CD14-positive monocyte (primary cell): ENCODE results near the gene CD247. TPM values are rescaled to one million over a fixed set of nuclear protein-coding genes. Genes with fewer than 3 reads are reported as not detected.
"Not testable (repeated sequence)": the region's sequence is repeated elsewhere in the genome, so short reads cannot be mapped to it uniquely, and the experiment has no call there.

Experiments used
- DNase-seq, 3 donors: peaks; one replicate each; pipeline ENCODE4 v3.0.0-alpha.2; 2011 to 2022
- H2AFZ ChIP-seq: 2 replicates; pipeline ENCODE4 v1.6.0; 2012; ENCODE audit warnings: mild to moderate bottlenecking, low read depth, low read length, inconsistent platforms; ENCODE audit not compliant: insufficient read depth, poor library complexity, severe bottlenecking
- H3K27ac ChIP-seq, 2 donors: 1 replicate in 1 of 2; 2 replicates in 1 of 2; pipeline ENCODE4 v1.5.1; 2012 to 2013; ENCODE audit warnings: low read length in 2 of 2, control low read depth in 1 of 2, inconsistent platforms in 1 of 2, low read depth in 1 of 2, mild to moderate bottlenecking in 1 of 2
- H3K27me3 ChIP-seq, 2 donors: one replicate each; pipeline versions ENCODE4 v1.6.0 to v1.6.1; 2011 to 2013; ENCODE audit warnings: low read length in 2 of 2; ENCODE audit not compliant: control insufficient read depth in 2 of 2, insufficient read depth in 2 of 2
- H3K36me3 ChIP-seq, 2 donors: replicated peaks in 1 of 2; 1 replicate in 1 of 2; 2 replicates in 1 of 2; pipeline versions ENCODE4 v1.5.1 to v1.6.1; 2012 to 2013; ENCODE audit warnings: low read length in 2 of 2, control low read depth in 1 of 2, inconsistent platforms in 1 of 2, mild to moderate bottlenecking in 1 of 2; ENCODE audit not compliant: insufficient read depth in 2 of 2, control insufficient read depth in 1 of 2
- H3K4me1 ChIP-seq, 2 donors: 1 replicate in 1 of 2; 2 replicates in 1 of 2; pipeline versions ENCODE4 v1.5.1 to v1.6.1; 2012 to 2013; ENCODE audit warnings: low read length in 2 of 2, control low read depth in 1 of 2, inconsistent platforms in 1 of 2, mild to moderate bottlenecking in 1 of 2, moderate library complexity in 1 of 2; ENCODE audit not compliant: insufficient read depth in 2 of 2, control insufficient read depth in 1 of 2
- H3K4me2 ChIP-seq: replicated peaks from 2 replicates; pipeline ENCODE3; 2012; ENCODE audit warnings: low read length, moderate library complexity, mild to moderate bottlenecking; ENCODE audit not compliant: poor library complexity, severe bottlenecking; ENCODE audit errors: extremely low read depth
- H3K4me3 ChIP-seq, 3 experiments: fragments of 200-600 bp in 1 of 3; sonication (generic) in 1 of 3; replicated peaks in 1 of 3; 1 replicate in 2 of 3; 2 replicates in 1 of 3; pipeline ENCODE4 v1.5.1; 2011 to 2013; ENCODE audit warnings: low read length in 3 of 3, mild to moderate bottlenecking in 3 of 3, control low read depth in 2 of 3, low read depth in 2 of 3, inconsistent platforms in 1 of 3, moderate library complexity in 1 of 3
- H3K79me2 ChIP-seq: 2 replicates; pipeline ENCODE4 v1.6.0; 2012; ENCODE audit warnings: mild to moderate bottlenecking, control low read depth, inconsistent platforms, low read length, moderate library complexity; ENCODE audit not compliant: insufficient read depth
- H3K9ac ChIP-seq: 2 replicates; pipeline ENCODE4 v1.6.0; 2017; ENCODE audit warnings: low read length, mild to moderate bottlenecking; ENCODE audit not compliant: insufficient read depth, poor library complexity, severe bottlenecking
- H3K9me3 ChIP-seq, 2 donors: replicated peaks in 1 of 2; 1 replicate in 1 of 2; 2 replicates in 1 of 2; pipeline versions ENCODE4 v1.5.1 to v1.6.1; 2012 to 2013; ENCODE audit warnings: low read length in 2 of 2, control low read depth in 1 of 2; ENCODE audit not compliant: control insufficient read depth in 1 of 2, insufficient read depth in 1 of 2
- H4K20me1 ChIP-seq: 2 replicates; pipeline ENCODE4 v1.6.0; 2012; ENCODE audit warnings: mild to moderate bottlenecking, low read length, control low read depth, moderate library complexity; ENCODE audit not compliant: insufficient read depth
- H3K27ac Mint-ChIP-seq, 7 donors: one replicate each; pipeline ENCODE4 v1.8.0; 2020; ENCODE audit warnings: mild to moderate bottlenecking in 7 of 7, mixed read lengths in 7 of 7, moderate library complexity in 6 of 7, inconsistent platforms in 2 of 7
- H3K27me3 Mint-ChIP-seq, 3 donors: one replicate each; pipeline ENCODE4 v1.8.0; 2021 to 2022; ENCODE audit warnings: low read depth in 3 of 3, mild to moderate bottlenecking in 3 of 3, mixed read lengths in 3 of 3, moderate library complexity in 3 of 3, inconsistent platforms in 1 of 3
- H3K36me3 Mint-ChIP-seq, 2 donors: one replicate each; pipeline ENCODE4 v1.8.0; 2020; ENCODE audit warnings: mixed read lengths in 2 of 2, inconsistent platforms in 1 of 2, mild to moderate bottlenecking in 1 of 2
- H3K4me1 Mint-ChIP-seq: one replicate; pipeline ENCODE4 v1.8.0; 2020; ENCODE audit warnings: mild to moderate bottlenecking, mixed read lengths
- H3K4me3 Mint-ChIP-seq, 2 donors: one replicate each; pipeline ENCODE4 v1.8.0; 2020; ENCODE audit warnings: mild to moderate bottlenecking in 2 of 2, mixed read lengths in 2 of 2, moderate library complexity in 1 of 2
- H3K9me3 Mint-ChIP-seq, 7 donors: one replicate each; pipeline ENCODE4 v1.8.0; 2020 to 2022; ENCODE audit warnings: mixed read lengths in 7 of 7, mild to moderate bottlenecking in 6 of 7, moderate library complexity in 6 of 7, inconsistent platforms in 2 of 7
- CTCF ChIP-seq: fragments of 200-600 bp; IDR thresholded peaks from one replicate; pipeline ENCODE4 v1.8.0; 2022; ENCODE audit warnings: antibody characterized with exemption, mild to moderate bottlenecking
- WGBS: methylation state at CpG from one replicate; pipeline ENCODE4 v1.1.5; 2013; ENCODE audit warnings: missing lambda C conversion rate; ENCODE audit not compliant: insufficient coverage; 5-methylcytosine and 5-hydroxymethylcytosine counted together
- intact Hi-C, 2 donors: fragments of 100-400 bp; cut with micrococcal nuclease; formaldehyde crosslinking; loops; one replicate each; pipeline versions ENCODE4 v1.15.0 to v1.15.1; 2023
- polyA plus RNA-seq, 3 donors: library from polyadenylated mRNA; depleted of rRNA in 1 of 3; unstranded in 2 of 3; stranded (reverse) in 1 of 3; fragments of 300-500 nt in 2 of 3; fragments of >200 nt in 1 of 3; fragmentation: Illumina TruSeq in 2 of 3; gene quantifications; 1 replicate in 2 of 3; 2 replicates in 1 of 3; pipeline ENCODE4 v1.2.3, GENCODE V29; 2012 to 2021

Gene CD247
- polyA plus RNA-seq, 3 donors, result 0.29 to 1.8 (median 1.6) TPM

GRCh38 chr1:167555971-167556714 lies 37.8 kb upstream of the CD247 start:
- DNase-seq, result peak; percentile 68 to 80 (median 77)
- peak overlapping the region in 3 of 7 donors; percentile 47 to 73 (median 70) for H3K27ac Mint-ChIP-seq
- intact Hi-C loops, result loop anchor here (5.0 to 10.0 kb wide), 2 partner anchors 129 to 131 kb away; no protein-coding TSS in a partner anchor
- Histone ChIP-seq H3K4me1 (peaks cover 35 to 38% of the 10 kb centered on the region in 2 donors), H3K9ac (no peak overlapping the region), H3K36me3 (no peaks in the 10 kb centered on the region), H3K27ac (no peak overlapping the region), H3K9me3 (no peaks in the 10 kb centered on the region), H4K20me1 (peaks cover 10% of the 10 kb centered on the region), H3K4me3 (no peak overlapping the region), H2AFZ (no peak overlapping the region), H3K79me2 (peaks cover 31% of the 10 kb centered on the region), H3K4me2 (peak overlapping the region; percentile 16), H3K27me3 (no peaks in the 10 kb centered on the region)
- no peak overlapping the region for H3K4me3 Mint-ChIP-seq
- peak; percentile 95 for TF ChIP-seq CTCF
- H3K4me1 Mint-ChIP-seq, result peaks cover 37% of the 10 kb centered on the region
- H3K36me3 Mint-ChIP-seq, result no peaks in the 10 kb centered on the region
- H3K27me3 Mint-ChIP-seq, result peaks cover 0 to 3% (median 1%) of the 10 kb centered on the region in 3 donors
- WGBS, result no CpG with 5 or more reads among the region's 5 CpGs
- H3K9me3 Mint-ChIP-seq, result peaks cover 0 to 2% (median 0%) of the 10 kb centered on the region in 7 donors

- H3K4me3 Mint-ChIP-seq, H3K27ac ChIP-seq, H3K9me3 Mint-ChIP-seq, H3K4me2 ChIP-seq, H2AFZ ChIP-seq, H3K36me3 Mint-ChIP-seq, H3K9ac ChIP-seq, H3K27me3 ChIP-seq, H3K4me3 ChIP-seq, H3K27me3 Mint-ChIP-seq, H3K36me3 ChIP-seq, H3K9me3 ChIP-seq, DNase-seq: not testable (repeated sequence)
- Histone ChIP-seq H3K79me2 (peaks cover 42% of the 10 kb centered on the region), H4K20me1 (peaks cover 10% of the 10 kb centered on the region), H3K4me1 (peaks cover 46 to 48% of the 10 kb centered on the region in 2 donors)
- peak overlapping the region in 1 of 7 donors; percentile 56 for H3K27ac Mint-ChIP-seq
- intact Hi-C loops, result loop anchor here (5.0 to 10.0 kb wide), 2 partner anchors 130 to 132 kb away; no protein-coding TSS in a partner anchor
- no CpG with 5 or more reads among the region's 1 CpG for WGBS
- H3K4me1 Mint-ChIP-seq, result peaks cover 47% of the 10 kb centered on the region
Observed at GRCh38 chr1:167555072-167555471, 36.7 kb upstream of the CD247 start.
